SK-N-DZ (cell line): Measurements from ENCODE around the gene NAT8L.

ENCODE experiments used
- DNase-seq: peaks from one replicate; pipeline ENCODE4 v3.0.0-alpha.2; 2015; ENCODE audit warnings: low spot score

Gene NAT8L

DNA sequence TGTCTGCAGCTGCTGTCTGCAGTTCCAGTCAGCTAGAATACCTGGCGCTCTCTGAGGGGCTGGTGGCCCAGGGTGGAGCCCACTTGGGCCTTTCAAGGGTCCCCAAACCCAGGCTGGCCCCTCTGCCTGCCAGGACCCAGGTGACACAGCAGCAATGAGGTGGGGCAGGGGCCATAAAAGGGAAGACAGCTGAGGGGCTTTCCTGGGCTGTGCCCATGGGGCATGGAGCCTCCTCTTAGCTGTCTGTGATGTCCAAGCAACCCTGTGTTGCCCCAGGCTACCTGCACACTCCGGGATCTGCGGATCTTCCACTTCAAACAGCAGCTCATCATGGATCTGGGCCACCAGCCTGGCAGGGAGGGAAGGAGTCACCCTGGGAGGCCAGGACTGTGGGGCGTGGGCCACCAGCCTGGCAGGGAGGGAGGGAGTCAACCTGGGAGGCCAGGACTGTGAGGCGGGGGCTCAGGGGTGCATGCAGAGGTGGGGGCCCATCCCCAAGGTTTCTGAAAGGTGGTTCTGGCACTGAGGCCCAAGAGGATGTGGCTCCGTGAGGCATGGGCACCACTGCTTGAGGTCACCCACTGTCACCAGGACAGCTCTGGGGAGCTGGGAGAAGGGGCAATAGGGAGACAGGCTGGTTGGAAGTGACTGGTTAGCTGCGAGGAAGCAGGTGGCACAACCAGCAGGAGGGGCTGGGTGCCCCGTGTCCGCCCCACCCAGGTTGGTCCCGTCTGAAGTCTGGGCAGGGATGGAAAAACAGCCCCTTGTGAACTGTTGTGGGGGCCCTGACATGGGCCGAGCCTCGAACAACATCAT lies 16.3 kb downstream of the NAT8L start:
- DNase-seq: no peak

DNA sequence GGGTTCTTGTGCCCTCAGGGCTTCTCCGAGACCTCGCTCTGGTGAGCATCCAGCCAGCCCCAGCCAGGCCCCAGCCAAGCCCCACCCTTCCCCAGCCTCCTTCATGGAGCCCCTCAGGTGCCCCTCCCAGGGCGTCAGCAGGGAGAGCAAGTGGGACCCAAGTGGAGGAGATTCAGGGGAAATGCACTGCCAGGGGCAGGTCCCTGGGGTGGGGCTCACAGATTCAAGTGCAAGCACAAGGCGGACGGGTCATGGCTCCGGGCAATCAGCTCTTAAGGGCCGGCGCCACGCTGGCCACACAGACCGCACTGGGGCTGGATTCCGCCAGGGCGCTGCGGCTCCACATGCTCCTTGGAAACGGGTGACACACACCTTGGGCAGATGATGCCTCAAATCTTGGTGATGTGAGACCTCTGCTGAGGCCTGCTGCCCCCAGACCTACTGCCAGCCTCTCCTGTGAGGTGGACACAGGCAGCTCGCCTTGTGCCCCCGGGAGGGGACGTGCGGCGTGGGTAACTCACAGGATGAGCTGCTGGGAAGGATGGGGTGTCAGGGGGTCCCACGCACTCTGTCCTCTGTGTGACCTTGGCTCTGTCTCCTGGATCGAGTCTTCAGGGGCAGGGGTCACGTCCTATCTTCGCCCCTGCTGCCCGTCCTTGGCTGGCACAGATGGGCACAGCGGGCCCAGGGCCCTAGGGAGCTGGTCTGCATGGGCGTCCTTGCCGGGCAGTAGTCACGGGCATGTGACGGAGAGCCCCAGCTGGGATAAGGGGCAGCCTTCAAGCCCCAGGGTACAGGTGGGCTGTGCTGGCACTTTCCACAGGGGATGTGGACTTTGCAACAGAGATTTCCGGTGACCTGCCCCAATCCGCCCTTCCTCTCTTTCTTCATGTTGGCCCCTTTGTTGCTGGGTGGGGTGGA lies 17.1 kb downstream of the NAT8L start:
- DNase-seq: no peak

DNA sequence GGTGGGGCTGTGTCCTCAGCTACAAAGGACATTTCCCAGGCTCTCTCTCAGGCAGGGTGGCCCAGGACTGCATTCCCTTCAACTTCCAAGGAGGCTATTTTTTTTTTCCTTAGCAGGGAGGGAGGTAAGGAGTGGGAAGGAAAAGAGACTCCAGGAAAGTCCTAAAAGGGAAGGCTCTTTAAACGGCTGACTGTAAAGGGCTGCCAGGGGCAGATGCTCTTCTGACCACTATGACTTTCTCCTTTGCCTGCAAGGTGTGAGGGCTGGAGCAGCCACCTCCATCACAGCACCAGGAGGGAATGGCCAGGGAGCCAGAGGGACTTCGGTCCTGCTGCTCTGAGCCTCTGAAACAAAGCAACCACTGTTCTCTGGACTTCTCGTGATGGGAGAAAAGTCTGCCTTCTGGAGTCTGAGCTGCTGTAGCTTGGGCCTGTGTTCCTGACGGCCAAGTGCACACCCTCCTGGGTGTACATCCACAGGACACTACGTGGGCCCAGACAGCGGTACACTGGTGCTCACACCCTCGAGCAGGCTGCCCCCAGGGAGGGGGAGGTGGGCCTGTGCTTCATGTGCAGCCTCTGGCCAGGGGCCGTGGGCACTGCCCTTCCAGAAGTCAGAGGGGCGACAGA lies 17.9 kb downstream of the NAT8L start:
- DNase-seq: no peak

DNA sequence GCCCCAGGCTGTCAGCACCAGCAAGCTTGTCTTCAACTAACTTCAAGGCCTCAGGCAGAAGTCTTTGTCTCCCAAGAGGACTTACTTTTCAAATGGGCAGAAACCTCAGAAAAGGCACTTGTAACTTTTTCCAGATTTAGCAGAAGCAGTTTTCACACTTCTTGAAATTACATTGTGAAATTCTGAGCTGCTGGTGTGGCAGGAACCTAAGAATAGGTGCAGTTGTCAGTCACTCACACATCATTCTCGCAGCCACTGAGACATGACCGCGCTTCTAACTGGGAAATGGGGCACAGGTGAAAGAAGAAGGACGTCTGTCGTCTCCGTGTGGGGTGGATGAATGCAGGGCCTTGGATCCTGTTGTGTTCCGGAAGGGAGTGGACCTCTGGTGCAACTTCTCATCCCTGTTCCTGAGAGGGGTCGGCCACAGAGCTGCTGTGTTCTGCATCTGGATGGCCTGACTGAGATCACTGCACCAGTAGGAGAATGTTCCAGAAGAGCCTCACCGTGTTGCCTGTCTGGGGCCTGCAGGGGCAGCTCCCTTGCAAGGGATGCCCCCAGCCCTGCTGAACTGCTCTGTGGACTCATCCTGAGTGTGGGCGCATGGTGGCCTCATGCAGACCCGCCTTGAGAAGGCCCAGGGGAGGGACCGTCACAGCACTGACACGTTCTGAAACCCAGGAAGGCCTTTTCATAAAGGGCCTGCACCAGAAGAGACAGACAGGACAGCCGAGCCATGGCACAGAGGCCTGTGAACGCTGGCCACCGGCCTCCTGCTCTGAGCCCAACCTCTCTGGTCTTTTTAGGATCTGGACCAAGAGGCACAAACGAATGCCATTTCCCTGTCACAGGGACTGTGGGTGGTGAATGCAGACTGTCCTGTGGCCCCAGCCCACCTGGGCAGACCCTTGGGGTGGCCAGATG lies 18.7 kb downstream of the NAT8L start:
- no peak for DNase-seq

DNA sequence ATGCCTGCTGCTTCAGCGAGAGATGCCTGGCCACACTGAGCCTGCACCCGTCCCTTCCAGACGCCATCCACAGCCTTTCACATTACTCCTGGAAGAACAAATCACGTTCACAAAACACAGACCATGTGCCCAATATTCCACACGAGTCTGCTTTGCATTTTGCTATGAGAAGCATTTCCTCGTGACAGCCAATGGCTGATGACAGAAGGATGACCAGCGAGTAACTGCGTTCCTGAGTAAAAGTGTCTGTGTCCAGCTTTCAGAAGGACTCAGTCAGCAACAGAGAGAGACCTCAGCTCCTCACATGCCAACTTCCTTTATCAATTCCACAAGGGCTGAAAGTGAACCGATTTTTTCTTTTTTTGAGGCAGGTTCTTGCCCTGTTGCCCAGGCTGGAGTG lies 19.5 kb downstream of the NAT8L start:
- DNase-seq: no peak

DNA sequence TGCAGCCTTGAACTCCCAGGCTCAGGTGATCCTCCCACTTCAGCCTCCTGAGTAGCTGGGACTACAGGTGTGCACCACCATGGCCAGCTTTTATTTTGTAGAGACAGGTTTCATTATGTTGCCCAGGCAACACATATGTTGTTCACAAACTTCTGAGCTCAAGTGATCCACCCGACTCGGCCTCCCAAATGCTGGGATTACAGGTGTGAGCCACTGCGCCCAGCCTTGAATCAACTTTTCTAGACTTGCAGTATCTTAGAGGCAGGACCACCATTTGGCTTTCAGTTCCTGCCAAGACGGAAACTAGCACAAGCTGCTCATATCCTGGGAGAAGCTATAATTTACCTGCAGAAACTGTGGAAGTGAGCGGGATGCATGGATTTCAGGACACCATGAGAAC lies 19.9 kb downstream of the NAT8L start:
- no peak for DNase-seq

DNA sequence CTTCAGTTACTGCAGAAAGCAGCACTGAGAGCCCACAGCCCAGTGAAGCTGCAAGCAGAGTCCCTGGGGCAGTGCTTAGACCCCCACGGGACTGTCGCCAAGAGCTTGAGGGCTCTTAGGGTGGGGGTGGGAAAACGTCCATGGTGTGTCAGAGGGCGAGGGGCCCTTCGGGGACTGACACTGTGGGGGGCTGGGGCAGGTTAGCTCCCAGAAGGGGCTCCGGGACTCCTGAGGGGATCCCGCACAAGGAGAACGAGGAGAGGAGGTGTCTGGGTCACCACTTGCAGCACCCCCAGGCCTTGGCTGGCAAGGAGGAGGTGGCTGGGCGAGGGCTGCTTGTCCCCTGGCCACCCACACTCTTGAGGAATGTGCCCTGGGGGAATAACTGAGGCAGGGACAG lies 20.8 kb downstream of the NAT8L start:
- DNase-seq: no peak

DNA sequence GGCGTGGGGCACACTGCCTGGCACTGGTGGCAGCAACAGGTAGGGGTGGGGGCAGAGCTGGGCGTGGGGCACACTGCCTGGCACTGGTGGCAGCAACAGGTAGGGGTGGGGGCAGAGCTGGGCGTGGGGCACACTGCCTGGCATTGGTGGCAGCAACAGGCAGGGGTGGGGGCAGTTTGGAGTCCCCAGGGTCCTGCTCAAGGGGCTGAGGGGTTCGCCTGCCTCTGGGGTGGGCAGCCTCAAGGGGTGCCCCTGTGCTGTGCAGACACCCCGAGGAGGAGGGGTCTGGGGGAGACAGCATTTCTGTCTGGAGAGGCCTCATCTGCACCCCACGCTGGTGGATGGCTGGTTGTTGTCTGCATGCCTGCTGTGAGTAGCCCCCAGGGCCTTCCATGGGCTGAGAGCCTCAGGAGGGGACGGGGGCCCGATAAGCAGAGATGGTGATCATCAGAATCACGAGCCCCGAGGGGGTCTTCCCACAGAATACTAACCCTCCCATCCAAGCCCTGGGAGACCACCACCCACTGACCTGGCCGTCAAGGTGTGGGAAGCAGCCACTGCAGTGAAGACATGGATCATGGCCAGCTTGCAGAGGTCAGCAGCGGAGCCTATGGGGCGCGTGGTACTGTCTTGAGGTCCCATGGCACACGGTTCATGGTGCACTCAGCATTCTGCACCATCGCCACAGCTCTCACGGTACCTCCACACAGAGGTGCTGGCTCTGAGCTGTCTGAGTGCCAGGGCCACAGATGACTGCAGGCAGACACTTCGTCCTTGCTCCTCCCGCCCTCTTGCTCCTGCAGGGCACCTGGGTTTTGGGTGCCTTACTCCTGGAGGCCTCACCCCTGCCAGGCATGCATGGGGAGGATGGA lies 21.5 kb downstream of the NAT8L start:
- DNase-seq: no peak

DNA sequence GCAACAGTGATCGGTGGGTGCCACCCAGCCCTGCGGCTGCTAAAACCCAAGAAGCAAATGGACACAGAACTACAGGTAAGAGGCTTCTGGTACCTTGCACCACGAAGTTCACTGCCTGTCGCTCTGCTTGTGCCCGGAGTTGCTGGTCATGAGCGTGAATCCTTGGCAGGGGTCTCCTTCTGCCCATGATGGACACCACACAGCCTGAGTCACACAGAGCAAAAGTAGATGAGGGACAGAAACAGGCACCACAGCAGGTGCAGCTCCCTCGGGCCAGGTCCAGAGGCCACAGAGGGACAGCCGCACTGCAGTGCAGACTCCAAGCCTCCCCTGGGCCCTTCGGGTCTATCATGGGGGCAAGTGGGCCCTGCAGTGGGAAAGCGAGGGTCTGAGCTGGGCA lies 22.4 kb downstream of the NAT8L start:
- DNase-seq: no peak

DNA sequence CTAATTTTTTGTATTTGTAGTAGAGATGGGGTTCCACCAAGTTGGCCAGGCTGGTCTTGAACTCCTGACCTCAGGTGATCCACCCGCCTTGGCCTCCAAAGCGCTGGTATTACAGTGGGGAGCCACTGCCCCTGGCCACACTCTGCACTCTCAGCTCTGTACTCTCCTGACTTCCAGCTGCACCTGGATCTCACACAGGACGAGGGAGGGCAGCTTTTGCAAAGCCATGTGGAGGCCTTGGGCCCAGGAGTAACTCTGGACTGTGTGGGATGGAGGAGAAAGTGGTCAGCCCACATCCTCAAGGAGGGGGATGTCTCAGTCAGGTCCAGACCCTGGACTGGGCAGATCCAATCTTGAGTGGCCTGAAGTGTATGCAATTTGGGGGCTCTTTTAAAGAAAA lies 23.0 kb downstream of the NAT8L start:
- DNase-seq: no peak

DNA sequence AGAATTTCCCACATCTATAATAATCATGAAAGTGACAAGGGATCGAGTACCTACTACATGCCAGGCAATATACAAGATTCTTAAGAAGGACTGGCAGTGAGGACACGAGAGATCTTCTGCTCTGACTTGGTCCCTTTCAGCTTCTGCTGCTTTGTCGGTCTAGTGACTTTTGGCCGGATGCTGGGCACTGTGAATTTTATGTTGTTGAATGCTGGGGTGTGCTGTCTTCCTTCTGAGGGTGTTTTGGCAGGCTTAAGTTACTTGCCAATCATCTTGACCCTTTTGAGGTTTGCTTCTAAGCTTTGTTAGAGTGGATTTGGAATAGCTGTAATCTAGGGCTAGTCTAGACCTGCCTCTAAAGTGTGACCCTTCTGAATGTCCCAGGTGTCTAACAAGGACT lies 23.5 kb downstream of the NAT8L start:
- DNase-seq: no peak

DNA sequence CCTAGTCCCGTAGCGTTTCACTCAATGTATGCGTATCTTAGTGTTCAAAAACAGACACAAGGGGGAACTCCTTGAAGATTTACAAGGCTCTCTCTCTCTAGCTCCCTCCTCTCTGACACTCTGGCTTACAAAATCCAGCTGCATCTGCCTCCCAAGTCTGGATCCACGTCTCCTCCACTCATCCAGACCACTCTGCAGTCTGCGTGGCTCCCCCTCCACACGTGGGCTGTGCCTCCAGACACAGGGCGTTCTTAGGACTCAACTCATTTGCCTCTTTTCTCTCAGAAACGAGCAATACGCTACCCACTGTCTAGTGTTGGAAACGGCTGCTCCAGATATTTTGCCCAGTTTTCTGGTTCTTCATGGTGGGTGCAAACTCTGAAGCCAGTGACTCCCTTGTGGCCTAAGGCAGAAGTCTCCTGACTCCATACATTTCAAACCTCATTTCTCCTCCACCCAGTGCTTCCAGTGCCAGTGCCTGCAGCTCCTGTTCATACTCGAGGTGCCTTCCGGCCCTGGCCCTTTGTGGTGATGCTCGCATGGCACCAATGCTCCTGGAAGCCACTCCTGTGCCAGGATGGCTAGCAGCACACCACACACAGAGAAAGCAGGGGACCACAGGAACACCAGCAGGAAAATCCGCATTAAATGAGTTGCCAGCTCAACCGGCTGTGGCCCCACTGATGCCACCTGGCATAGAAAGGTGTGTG lies 24.1 kb downstream of the NAT8L start:
- DNase-seq: no peak

DNA sequence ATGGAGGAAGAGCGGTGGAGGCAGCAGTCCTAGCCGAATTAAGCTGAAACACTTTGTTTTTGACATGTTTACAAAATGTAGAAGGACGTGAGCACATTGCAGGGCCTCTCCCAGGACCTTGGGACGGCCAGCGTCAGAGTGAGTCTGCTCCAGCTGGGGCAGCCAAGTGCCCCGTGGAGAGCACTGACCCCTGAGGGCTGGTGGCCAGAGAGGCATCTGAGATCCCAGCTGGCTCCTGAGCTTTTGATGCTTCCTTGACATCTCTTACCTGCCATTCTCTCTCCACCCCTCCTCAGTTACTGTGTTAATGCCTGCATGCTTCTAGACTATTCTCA lies 24.7 kb downstream of the NAT8L start:
- no peak for DNase-seq

DNA sequence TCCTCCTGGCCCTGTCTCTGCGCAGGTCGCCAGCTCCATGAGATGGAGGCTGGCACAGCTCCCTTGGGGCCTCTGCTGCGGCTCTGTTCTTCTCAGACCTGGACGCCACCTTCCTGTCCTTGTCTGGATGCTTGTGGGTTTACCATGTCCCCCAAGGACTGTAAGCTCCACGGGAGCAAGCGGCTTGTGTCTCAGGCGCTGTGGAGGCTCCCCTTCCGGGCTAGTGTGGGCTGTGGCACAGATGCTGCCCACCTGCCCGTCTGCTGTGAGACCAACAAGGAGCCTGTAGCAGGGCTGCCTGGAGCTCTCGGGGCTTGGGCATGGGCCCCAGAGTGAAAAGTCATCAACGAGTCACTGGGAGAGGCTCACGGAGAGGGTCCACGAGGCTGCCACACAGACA lies 25.2 kb downstream of the NAT8L start:
- DNase-seq: no peak

DNA sequence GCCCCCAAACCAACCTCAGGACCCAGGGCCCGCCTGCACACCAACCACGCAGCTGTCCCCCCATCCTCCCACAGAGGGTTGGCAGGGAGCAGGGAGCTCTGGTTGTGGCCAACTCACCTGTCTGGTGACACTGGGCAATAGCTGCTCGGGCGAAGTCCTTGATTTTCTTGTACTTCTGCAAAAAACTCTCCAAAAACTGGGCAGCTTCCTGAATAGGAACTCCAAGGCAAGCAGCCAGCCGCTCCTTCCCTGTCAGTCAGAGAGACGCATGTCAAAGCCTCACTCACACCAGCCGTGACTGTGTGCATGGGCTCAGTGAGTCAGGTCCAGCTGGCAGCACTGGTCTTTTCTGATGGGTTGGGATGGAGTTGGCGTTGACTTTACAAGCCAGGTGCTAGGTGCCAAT lies 26.4 kb downstream of the NAT8L start:
- no peak for DNase-seq

DNA sequence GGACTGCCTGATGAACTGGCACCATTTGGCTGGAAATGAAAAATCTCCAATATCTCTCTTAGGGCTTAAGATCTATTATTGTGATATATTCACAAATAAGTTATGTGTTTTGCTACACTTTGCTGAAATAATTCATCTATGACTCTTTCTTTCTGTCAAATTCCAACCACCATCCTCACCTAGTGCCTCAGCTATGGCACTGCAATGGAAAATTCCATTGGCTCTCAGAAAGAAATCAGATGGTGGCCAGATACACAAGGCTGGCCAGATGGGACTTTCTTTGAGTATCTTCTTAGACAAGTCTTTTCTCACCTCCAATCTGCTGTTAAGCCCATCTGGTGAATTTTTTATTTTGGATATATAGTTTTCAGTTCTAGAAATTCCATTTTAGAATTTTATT lies 28.0 kb downstream of the NAT8L start:
- DNase-seq: no peak

DNA sequence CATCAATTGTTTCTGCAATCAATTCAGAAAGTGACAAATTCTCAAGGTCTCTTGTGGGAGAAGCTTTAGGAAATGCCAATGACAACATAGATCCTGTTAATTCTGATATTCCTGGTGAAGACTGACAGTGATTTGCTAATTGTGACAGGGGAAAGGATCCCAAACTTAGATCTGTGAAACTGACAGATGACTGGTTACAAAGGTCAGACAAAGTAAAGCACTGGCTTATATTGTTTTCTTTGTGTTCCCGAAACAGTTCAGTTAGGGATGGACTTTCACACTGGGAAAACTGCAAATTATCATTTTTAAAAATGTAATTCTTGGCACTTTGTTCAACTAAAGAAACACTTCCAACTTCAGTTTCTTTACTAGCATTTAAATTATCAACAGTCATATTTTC lies 30.1 kb downstream of the NAT8L start:
- DNase-seq: no peak

DNA sequence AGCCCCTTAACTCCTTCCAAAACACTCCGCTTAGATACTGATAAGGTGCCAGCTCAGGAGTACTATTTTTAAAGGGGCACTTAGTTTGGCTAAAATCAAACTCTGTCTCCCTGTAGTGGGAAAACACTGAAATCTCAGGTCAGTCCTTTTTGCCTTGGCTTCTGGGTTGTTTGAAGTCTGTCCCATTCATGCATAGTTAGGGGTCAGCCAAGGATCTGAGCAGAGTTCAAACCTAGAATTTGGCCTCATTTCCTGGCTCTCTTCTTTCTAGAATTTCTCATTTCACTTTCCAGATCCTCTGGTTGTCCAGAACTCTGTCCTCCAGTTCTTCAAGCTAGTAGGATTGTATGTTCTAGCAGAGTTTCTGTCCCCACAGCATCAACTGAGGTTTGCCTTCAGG lies 31.5 kb downstream of the NAT8L start:
- DNase-seq: no peak

DNA sequence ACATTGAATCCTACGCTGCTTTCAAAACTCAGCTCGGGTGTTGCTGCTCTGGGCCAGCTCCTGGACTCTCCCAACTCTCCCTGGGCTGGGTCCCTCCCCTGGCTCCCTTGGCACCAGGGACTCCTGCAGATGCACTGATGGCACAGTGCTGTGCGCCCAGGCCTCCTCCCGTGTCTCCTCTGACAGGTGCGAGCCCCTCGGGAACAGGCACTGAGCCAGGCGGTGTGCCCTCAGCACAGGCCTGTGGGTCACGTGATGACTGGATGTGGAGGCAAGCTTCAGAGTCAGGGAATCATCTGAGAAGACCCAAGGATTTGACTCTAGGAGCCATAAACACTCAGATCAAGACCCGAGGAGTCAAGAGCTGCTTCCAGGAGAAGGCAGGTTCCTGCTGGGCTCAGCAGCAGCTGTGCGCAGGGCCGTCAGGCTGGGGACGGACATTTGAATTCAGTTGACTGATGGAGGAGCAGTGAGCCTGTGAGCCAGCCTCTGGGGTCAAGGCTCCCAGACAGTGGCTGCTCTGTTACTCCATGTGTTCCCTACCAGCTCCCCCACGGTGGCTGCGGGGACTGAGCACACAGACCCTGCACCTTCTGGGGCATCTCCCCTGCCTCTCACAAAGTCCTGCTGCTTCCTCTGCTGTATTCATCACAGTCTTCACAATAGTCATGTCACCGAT lies 33.0 kb downstream of the NAT8L start:
- no peak for DNase-seq
